ENCODE results near the gene SLC30A10.

DNA sequence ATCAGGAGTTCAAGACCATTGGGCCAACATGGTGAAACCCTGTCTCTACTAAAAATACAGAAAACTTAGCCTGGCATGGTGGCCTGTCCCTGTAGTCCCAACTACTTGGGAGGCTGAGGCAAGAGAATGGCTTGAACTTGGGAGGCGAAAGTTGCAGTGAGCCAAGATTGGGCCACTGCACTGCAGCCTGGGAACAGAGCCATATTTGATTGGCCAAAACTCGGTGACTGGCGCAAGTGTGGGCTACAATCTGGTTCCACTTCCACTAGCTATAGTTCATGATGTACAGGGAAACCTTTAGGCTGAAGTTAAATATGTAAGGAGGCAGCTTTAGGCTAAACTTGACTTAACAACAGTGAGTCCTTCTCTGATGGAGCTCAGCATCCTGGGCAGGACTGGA is 20.2 kb downstream of the SLC30A10 start:
- TF ChIP-seq, protein P1, sequence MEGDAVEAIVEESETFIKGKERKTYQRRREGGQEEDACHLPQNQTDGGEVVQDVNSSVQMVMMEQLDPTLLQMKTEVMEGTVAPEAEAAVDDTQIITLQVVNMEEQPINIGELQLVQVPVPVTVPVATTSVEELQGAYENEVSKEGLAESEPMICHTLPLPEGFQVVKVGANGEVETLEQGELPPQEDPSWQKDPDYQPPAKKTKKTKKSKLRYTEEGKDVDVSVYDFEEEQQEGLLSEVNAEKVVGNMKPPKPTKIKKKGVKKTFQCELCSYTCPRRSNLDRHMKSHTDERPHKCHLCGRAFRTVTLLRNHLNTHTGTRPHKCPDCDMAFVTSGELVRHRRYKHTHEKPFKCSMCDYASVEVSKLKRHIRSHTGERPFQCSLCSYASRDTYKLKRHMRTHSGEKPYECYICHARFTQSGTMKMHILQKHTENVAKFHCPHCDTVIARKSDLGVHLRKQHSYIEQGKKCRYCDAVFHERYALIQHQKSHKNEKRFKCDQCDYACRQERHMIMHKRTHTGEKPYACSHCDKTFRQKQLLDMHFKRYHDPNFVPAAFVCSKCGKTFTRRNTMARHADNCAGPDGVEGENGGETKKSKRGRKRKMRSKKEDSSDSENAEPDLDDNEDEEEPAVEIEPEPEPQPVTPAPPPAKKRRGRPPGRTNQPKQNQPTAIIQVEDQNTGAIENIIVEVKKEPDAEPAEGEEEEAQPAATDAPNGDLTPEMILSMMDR (IDR thresholded peaks at IDR 0.05) = no peak
- TF ChIP-seq POLR2A (IDR thresholded peaks at IDR 0.05) = no peak
